IMR-90 (cell line): Measurements from ENCODE around the gene SEC11A. TPM values are rescaled to one million over a fixed set of nuclear protein-coding genes. Genes with fewer than 3 reads are reported as not detected.

Source experiments
- ATAC-seq: fragments of 200-7000 bp; cut with Tn5 transposase; 2 replicates; pipeline ENCODE4 v1.9.1; 2020; ENCODE audit warnings: low read depth, mild to moderate bottlenecking, moderate library complexity
- BruUV-seq: library from RNA; stranded (reverse); fragments of 400-500 nt; replicated peaks from 2 replicates; lab custom pipeline; 2021; lab: Mats Ljungman, UMichigan
- CTCF ChIA-PET: fragments of 300-600 bp; formaldehyde crosslinking; extraction: SDS; loops from one replicate; lab custom pipeline; 2021; ENCODE audit warnings: antibody characterized with exemption; lab: Yijun Ruan, JAX
- POLR2A ChIA-PET: fragments of 300-600 bp; sonication (Branson Sonifier 250); formaldehyde crosslinking; loops from one replicate; lab custom pipeline; 2022; ENCODE audit warnings: antibody characterized with exemption; ENCODE audit not compliant: unreplicated experiment; lab: Charles Lee
- DNase-seq: peaks from one replicate; pipeline ENCODE4 v3.0.0; 2013
- H2AFZ ChIP-seq: replicated peaks from 2 replicates; pipeline ENCODE3; 2013; ENCODE audit warnings: low read length, mild to moderate bottlenecking; ENCODE audit not compliant: poor library complexity
- H2AK5ac ChIP-seq: 2 replicates; pipeline ENCODE4 v1.6.1; 2013; ENCODE audit warnings: low read depth, low read length, inconsistent platforms
- H2AK9ac ChIP-seq: replicated peaks from 2 replicates; pipeline ENCODE3; 2013; ENCODE audit warnings: mild to moderate bottlenecking, low read depth, low read length, moderate library complexity; ENCODE audit not compliant: poor library complexity
- H2BK120ac ChIP-seq: 2 replicates; pipeline ENCODE4 v1.6.1; 2013; ENCODE audit warnings: low read depth, low read length, inconsistent platforms
- H2BK15ac ChIP-seq: 3 replicates; pipeline ENCODE4 v1.6.1; 2013; ENCODE audit warnings: low read depth, low read length, inconsistent platforms
- H2BK20ac ChIP-seq: 2 replicates; pipeline ENCODE4 v1.6.1; 2013; ENCODE audit warnings: low read depth, mild to moderate bottlenecking, inconsistent platforms, low read length, moderate library complexity
- H2BK5ac ChIP-seq: 2 replicates; pipeline ENCODE4 v1.6.1; 2013; ENCODE audit warnings: mild to moderate bottlenecking, low read depth, low read length, inconsistent platforms; ENCODE audit not compliant: poor library complexity, severe bottlenecking
- H3K14ac ChIP-seq: replicated peaks from 2 replicates; pipeline ENCODE4 v1.6.1; 2013; ENCODE audit warnings: low read depth, low read length, inconsistent platforms
- H3K18ac ChIP-seq: 2 replicates; pipeline ENCODE4 v1.6.1; 2013; ENCODE audit warnings: low read depth, low read length, control low read depth
- H3K23ac ChIP-seq: 2 replicates; pipeline ENCODE4 v1.6.1; 2013; ENCODE audit warnings: low read depth, low read length, inconsistent platforms
- H3K27ac ChIP-seq: 2 replicates; pipeline ENCODE4 v1.5.1; 2013; ENCODE audit warnings: mild to moderate bottlenecking, control low read depth, low read length; ENCODE audit not compliant: insufficient read depth
- H3K27me3 ChIP-seq: 2 replicates; pipeline ENCODE4 v1.6.1; 2013; ENCODE audit warnings: low read length; ENCODE audit not compliant: control insufficient read depth, insufficient read depth
- H3K36me3 ChIP-seq: 2 replicates; pipeline ENCODE4 v1.6.1; 2013; ENCODE audit warnings: low read length, mixed read lengths; ENCODE audit not compliant: control insufficient read depth, insufficient read depth
- H3K4ac ChIP-seq: 2 replicates; pipeline ENCODE4 v1.6.1; 2013; ENCODE audit warnings: low read depth, low read length, inconsistent platforms
- H3K4me1 ChIP-seq: 2 replicates; pipeline ENCODE4 v1.6.1; 2013; ENCODE audit warnings: low read length, mixed read lengths; ENCODE audit not compliant: control insufficient read depth, insufficient read depth
- H3K4me2 ChIP-seq: 2 replicates; pipeline ENCODE4 v1.6.1; 2013; ENCODE audit warnings: low read depth, mild to moderate bottlenecking, control low read depth, low read length, moderate library complexity
- H3K4me3 ChIP-seq: 2 replicates; pipeline ENCODE4 v1.5.1; 2013; ENCODE audit warnings: low read depth, mild to moderate bottlenecking, control low read depth, low read length, moderate library complexity; ENCODE audit not compliant: insufficient read depth
- H3K56ac ChIP-seq: 2 replicates; pipeline ENCODE4 v1.6.1; 2013; ENCODE audit warnings: low read length, inconsistent platforms; ENCODE audit not compliant: insufficient read depth; ENCODE audit errors: extremely low read depth
- H3K79me1 ChIP-seq, 2 experiments: 2 replicates each; pipeline ENCODE4 v1.6.1; 2013; ENCODE audit warnings: low read length in 2 of 2, inconsistent platforms in 1 of 2, low read depth in 1 of 2
- H3K9ac ChIP-seq: 2 replicates; pipeline ENCODE4 v1.6.1; 2013; ENCODE audit warnings: low read depth, low read length, control low read depth
- H3K9me1 ChIP-seq: 2 replicates; pipeline ENCODE4 v1.6.1; 2013; ENCODE audit warnings: low read length, inconsistent platforms; ENCODE audit not compliant: insufficient read depth
- H3K9me3 ChIP-seq: 2 replicates; pipeline ENCODE4 v1.6.1; 2013; ENCODE audit warnings: low read length; ENCODE audit not compliant: control insufficient read depth, insufficient read depth
- H4K20me1 ChIP-seq: 2 replicates; pipeline ENCODE4 v1.6.1; 2013; ENCODE audit warnings: low read length, inconsistent platforms; ENCODE audit not compliant: insufficient read depth
- H4K5ac ChIP-seq: 2 replicates; pipeline ENCODE4 v1.6.1; 2013; ENCODE audit warnings: mild to moderate bottlenecking, low read depth, low read length, control low read depth
- H4K8ac ChIP-seq, 2 experiments: 2 replicates each; pipeline ENCODE4 v1.6.1; 2013; ENCODE audit warnings: low read depth in 2 of 2, low read length in 2 of 2, control low read depth in 1 of 2, inconsistent platforms in 1 of 2
- H4K91ac ChIP-seq: 2 replicates; pipeline ENCODE4 v1.6.1; 2013; ENCODE audit warnings: low read depth, low read length, inconsistent platforms; ENCODE audit not compliant: insufficient read depth
- BHLHE40 ChIP-seq: fragments of 150-350 bp; IDR thresholded peaks from 2 replicates; pipeline ENCODE4 v1.6.1; 2016; ENCODE audit warnings: mild to moderate bottlenecking, low read depth, low read length
- CEBPB ChIP-seq: IDR thresholded peaks from 2 replicates; pipeline ENCODE4 v1.6.1; 2012; ENCODE audit warnings: low read depth, low read length, improper control_type of control experiment
- CHD1 ChIP-seq: IDR thresholded peaks from 2 replicates; pipeline ENCODE4 v1.6.1; 2012; ENCODE audit warnings: low read depth, low read length, improper control_type of control experiment
- FOS ChIP-seq: fragments of 150-350 bp; IDR thresholded peaks from 2 replicates; pipeline ENCODE4 v1.6.1; 2016; ENCODE audit warnings: low read depth, low read length
- MAFK ChIP-seq: IDR thresholded peaks from 2 replicates; pipeline ENCODE4 v1.6.1; 2012; ENCODE audit warnings: low read depth, low read length, improper control_type of control experiment
- MAZ ChIP-seq: IDR thresholded peaks from 2 replicates; pipeline ENCODE4 v1.6.1; 2012; ENCODE audit warnings: low read depth, mild to moderate bottlenecking, low read length, improper control_type of control experiment, moderate library complexity, borderline replicate concordance
- MXI1 ChIP-seq: IDR thresholded peaks from 2 replicates; pipeline ENCODE4 v1.6.1; 2012; ENCODE audit warnings: low read depth, mild to moderate bottlenecking, low read length, moderate library complexity, borderline replicate concordance
- NFE2L2 ChIP-seq: fragments of 150-350 bp; IDR thresholded peaks from 2 replicates; pipeline ENCODE4 v1.6.1; 2016; ENCODE audit warnings: low read depth, mild to moderate bottlenecking, low read length
- POLR2A ChIP-seq: IDR thresholded peaks from 2 replicates; pipeline ENCODE4 v1.6.1; 2012; ENCODE audit warnings: mild to moderate bottlenecking, low read depth, low read length
- RCOR1 ChIP-seq: IDR thresholded peaks from 2 replicates; pipeline ENCODE4 v1.6.1; 2012; ENCODE audit warnings: mild to moderate bottlenecking, low read length, improper control_type of control experiment; ENCODE audit not compliant: insufficient replicate concordance
- RFX5 ChIP-seq: IDR thresholded peaks from 2 replicates; pipeline ENCODE4 v1.8.0; 2012; ENCODE audit warnings: low read depth, mild to moderate bottlenecking, low read length, moderate library complexity
- SMC3 ChIP-seq: fragments of 150-350 bp; IDR thresholded peaks from 2 replicates; pipeline ENCODE4 v1.6.1; 2016; ENCODE audit warnings: low read depth, mild to moderate bottlenecking, antibody characterized with exemption, low read length, moderate library complexity
- USF2 ChIP-seq: fragments of 150-350 bp; IDR thresholded peaks from 2 replicates; pipeline ENCODE4 v1.6.1; 2017; ENCODE audit warnings: mild to moderate bottlenecking, antibody characterized with exemption, low read length, low read depth
- WGBS, 2 experiments: methylation state at CpG; one replicate each; pipeline versions ENCODE4 v1.1.5 to v1.1.7; 2013; ENCODE audit warnings: missing lambda C conversion rate in 2 of 2; ENCODE audit not compliant: insufficient read length in 1 of 2; ENCODE audit errors: extremely low coverage in 2 of 2; 5-methylcytosine and 5-hydroxymethylcytosine counted together
- dilution Hi-C: fragments of 300-500 bp; cut with HindIII; formaldehyde crosslinking; loops from one replicate; pipeline ENCODE4 v1.14.3; 2018; ENCODE audit warnings: low sequenced_read_pairs; ENCODE audit not compliant: unreplicated experiment
- in situ Hi-C: fragments of 300-500 bp; cut with MboI; formaldehyde crosslinking; loops from 3 replicates; pipeline ENCODE4 v1.14.3; 2019; ENCODE audit warnings: low sequenced_read_pairs, inconsistent platforms, mixed read lengths
- intact Hi-C: fragments of 100-400 bp; cut with micrococcal nuclease; formaldehyde crosslinking; loops from 2 replicates; pipeline ENCODE4 v1.10.0; 2022
- polyA plus RNA-seq, 3 experiments: library from polyadenylated mRNA; depleted of rRNA; stranded (reverse); fragments of >200 nt; gene quantifications; 2 replicates each; pipeline ENCODE4 v1.2.3, GENCODE V29; 2012; ENCODE audit warnings: low replicate concordance in 1 of 3
- total RNA-seq: library from RNA; depleted of rRNA; stranded (reverse); fragments of >200 nt; gene quantifications from 2 replicates; pipeline ENCODE4 v1.2.3, GENCODE V29; 2012
- TF ChIP-seq, protein P1 (sequence below): conservative IDR thresholded peaks from 2 replicates; pipeline ENCODE4 v1.5.1; 2012; ENCODE audit warnings: mild to moderate bottlenecking, low read depth, low read length, improper control_type of control experiment

SEC11A gene
- total and polyA plus RNA-seq, 2 of the 4 experiments (the other 2 are of a cell fraction) = 62.4 to 108 TPM

DNA sequence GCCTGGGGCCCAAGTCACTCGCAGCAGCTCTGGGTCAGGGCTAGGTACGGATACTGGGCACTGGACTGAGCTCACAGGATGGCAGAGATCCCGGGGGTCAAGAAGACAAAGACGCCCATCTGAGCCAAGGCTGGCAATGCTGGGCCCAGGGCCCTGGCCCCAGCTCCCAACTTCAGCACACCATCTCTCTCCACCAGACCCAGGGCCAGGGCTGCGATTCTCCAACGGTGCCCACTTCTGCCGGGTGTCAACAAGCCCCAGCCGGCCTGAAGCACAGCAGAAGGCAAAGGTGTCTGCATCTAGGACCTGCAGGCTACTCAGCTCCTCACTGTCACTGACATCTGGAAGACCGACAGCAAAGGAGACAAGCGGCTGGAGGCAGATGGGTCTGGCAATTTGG lies 70.4 kb downstream of the SEC11A start:
- no peak overlapping the region for H2AFZ ChIP-seq
- DNase-seq = no peak
- H3K56ac ChIP-seq = no peak overlapping the region
- no peak for ATAC-seq
- no peak overlapping the region for H3K27ac ChIP-seq
- no peak overlapping the region for H3K14ac ChIP-seq
- no peak overlapping the region for H3K4ac ChIP-seq
- intact Hi-C loops (no loop called here), dilution Hi-C loops (no loop called here), in situ Hi-C loops (no loop called here)
- no peaks in the 10 kb centered on the region for H3K27me3 ChIP-seq
- no peaks in the 10 kb centered on the region for H3K9me3 ChIP-seq
- 0 out of 2 replicates have a peak, but pooled peaks cover 2% of the 10 kb centered on the region for H3K4me1 ChIP-seq
- no peak overlapping the region for H3K18ac ChIP-seq
- H4K8ac ChIP-seq = no peak overlapping the region
- no peak overlapping the region for H3K4me3 ChIP-seq
- BruUV-seq = no TSS peak
- H3K36me3 ChIP-seq = peaks cover 68% of the 10 kb centered on the region
- TF ChIP-seq RFX5 = no peak
- no peak for TF ChIP-seq MAZ
- TF ChIP-seq POLR2A = no peak
- no peak for TF ChIP-seq MXI1
- no peak for TF ChIP-seq USF2
- no peak for TF ChIP-seq RCOR1
- no peak for TF ChIP-seq MAFK
- TF ChIP-seq BHLHE40 = no peak
- TF ChIP-seq CHD1 = no peak
- TF ChIP-seq CEBPB = no peak
- no peak for TF ChIP-seq FOS
- TF ChIP-seq, protein P1, sequence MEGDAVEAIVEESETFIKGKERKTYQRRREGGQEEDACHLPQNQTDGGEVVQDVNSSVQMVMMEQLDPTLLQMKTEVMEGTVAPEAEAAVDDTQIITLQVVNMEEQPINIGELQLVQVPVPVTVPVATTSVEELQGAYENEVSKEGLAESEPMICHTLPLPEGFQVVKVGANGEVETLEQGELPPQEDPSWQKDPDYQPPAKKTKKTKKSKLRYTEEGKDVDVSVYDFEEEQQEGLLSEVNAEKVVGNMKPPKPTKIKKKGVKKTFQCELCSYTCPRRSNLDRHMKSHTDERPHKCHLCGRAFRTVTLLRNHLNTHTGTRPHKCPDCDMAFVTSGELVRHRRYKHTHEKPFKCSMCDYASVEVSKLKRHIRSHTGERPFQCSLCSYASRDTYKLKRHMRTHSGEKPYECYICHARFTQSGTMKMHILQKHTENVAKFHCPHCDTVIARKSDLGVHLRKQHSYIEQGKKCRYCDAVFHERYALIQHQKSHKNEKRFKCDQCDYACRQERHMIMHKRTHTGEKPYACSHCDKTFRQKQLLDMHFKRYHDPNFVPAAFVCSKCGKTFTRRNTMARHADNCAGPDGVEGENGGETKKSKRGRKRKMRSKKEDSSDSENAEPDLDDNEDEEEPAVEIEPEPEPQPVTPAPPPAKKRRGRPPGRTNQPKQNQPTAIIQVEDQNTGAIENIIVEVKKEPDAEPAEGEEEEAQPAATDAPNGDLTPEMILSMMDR = no peak
- TF ChIP-seq SMC3 = no peak
- no peak for TF ChIP-seq NFE2L2
- no peak overlapping the region for H2BK15ac ChIP-seq
- no peak overlapping the region for H4K91ac ChIP-seq
- peaks cover 16 to 32% of the 10 kb centered on the region in 2 experiments for H3K79me1 ChIP-seq
- H2BK5ac ChIP-seq = no peak overlapping the region
- no peak overlapping the region for H2BK20ac ChIP-seq
- H3K23ac ChIP-seq = no peak overlapping the region
- WGBS, 2 experiments = 97% methylated on average over 6 of the region's 10 CpGs; no CpG with 5 or more reads in 1 of the 2 experiments
- no peak overlapping the region for H2BK120ac ChIP-seq
- H2AK9ac ChIP-seq = no peak overlapping the region
- no peak overlapping the region for H3K9ac ChIP-seq
- H2AK5ac ChIP-seq = no peak overlapping the region
- H4K20me1 ChIP-seq = peaks cover 5% of the 10 kb centered on the region; the same call in 1 of the 2 replicates
- POLR2A ChIA-PET = no interaction called here
- H3K9me1 ChIP-seq = peaks cover 6% of the 10 kb centered on the region; the same call in 1 of the 2 replicates
- CTCF ChIA-PET = no interaction called here
- H3K4me2 ChIP-seq = no peak overlapping the region
- H4K5ac ChIP-seq = no peak overlapping the region
